Astrocyte (in vitro differentiated cells and primary cell): ENCODE data around the gene PTPRC. TPM values are rescaled to one million over a fixed set of nuclear protein-coding genes. Genes with fewer than 3 reads are reported as not detected.

Source experiments
- DNase-seq: peaks from one replicate; pipeline ENCODE4 v3.0.0-alpha.2; 2010; ENCODE audit warnings: low read depth
- FAIRE-seq: peaks from 2 replicates; lab custom pipeline; 2011; peaks lifted over from hg19 to GRCh38; lab: Jason Lieb, UNC
- H2AFZ ChIP-seq: 2 replicates; pipeline ENCODE4 v1.6.0; 2012; ENCODE audit warnings: low read depth, low read length, inconsistent platforms
- H3K27ac ChIP-seq: 2 replicates; pipeline ENCODE4 v1.5.1; 2011; ENCODE audit warnings: low read depth, low read length, inconsistent platforms
- H3K27me3 ChIP-seq: 2 replicates; pipeline ENCODE4 v1.6.0; 2011; ENCODE audit warnings: low read length, inconsistent platforms; ENCODE audit not compliant: insufficient read depth
- H3K36me3 ChIP-seq: 2 replicates; pipeline ENCODE4 v1.5.1; 2011; ENCODE audit warnings: low read length, inconsistent platforms; ENCODE audit not compliant: insufficient read depth
- H3K4me1 ChIP-seq: 2 replicates; pipeline ENCODE4 v1.5.1; 2011; ENCODE audit warnings: low read length, inconsistent platforms; ENCODE audit not compliant: insufficient read depth
- H3K4me2 ChIP-seq: 2 replicates; pipeline ENCODE4 v1.6.0; 2012; ENCODE audit warnings: low read length, inconsistent platforms
- H3K4me3 ChIP-seq: 2 replicates; pipeline ENCODE4 v1.5.1; 2011; ENCODE audit warnings: low read depth, mild to moderate bottlenecking, low read length, inconsistent platforms; ENCODE audit not compliant: insufficient read depth
- H3K79me2 ChIP-seq: 2 replicates; pipeline ENCODE4 v1.6.0; 2012; ENCODE audit warnings: mild to moderate bottlenecking, low read length, inconsistent platforms; ENCODE audit not compliant: insufficient read depth
- H3K9ac ChIP-seq: 2 replicates; pipeline ENCODE4 v1.6.0; 2012; ENCODE audit warnings: mild to moderate bottlenecking, low read length, inconsistent platforms
- H3K9me3 ChIP-seq: 2 replicates; pipeline ENCODE4 v1.5.1; 2012; ENCODE audit warnings: low read depth, mild to moderate bottlenecking, low read length, inconsistent platforms; ENCODE audit not compliant: insufficient read depth
- H4K20me1 ChIP-seq: 2 replicates; pipeline ENCODE4 v1.6.0; 2012; ENCODE audit warnings: low read length, inconsistent platforms; ENCODE audit not compliant: insufficient read depth
- H3K27ac Mint-ChIP-seq: one replicate; pipeline ENCODE4 v1.8.0; 2021; ENCODE audit warnings: mild to moderate bottlenecking, mixed read lengths; ENCODE audit not compliant: unreplicated experiment
- H3K27me3 Mint-ChIP-seq: one replicate; pipeline ENCODE4 v1.8.0; 2021; ENCODE audit warnings: low read depth, mixed read lengths; ENCODE audit not compliant: unreplicated experiment
- H3K36me3 Mint-ChIP-seq: one replicate; pipeline ENCODE4 v1.8.0; 2021; ENCODE audit warnings: low read depth, mixed read lengths; ENCODE audit not compliant: unreplicated experiment
- H3K4me1 Mint-ChIP-seq: one replicate; pipeline ENCODE4 v1.8.0; 2021; ENCODE audit warnings: low read depth, mixed read lengths; ENCODE audit not compliant: unreplicated experiment
- H3K4me3 Mint-ChIP-seq: one replicate; pipeline ENCODE4 v1.8.0; 2021; ENCODE audit warnings: mild to moderate bottlenecking, moderate library complexity, mixed read lengths; ENCODE audit not compliant: unreplicated experiment
- H3K9me3 Mint-ChIP-seq: one replicate; pipeline ENCODE4 v1.8.0; 2021; ENCODE audit warnings: mild to moderate bottlenecking, mixed read lengths; ENCODE audit not compliant: unreplicated experiment
- EZH2 ChIP-seq: IDR thresholded peaks from 2 replicates; pipeline ENCODE4 v1.6.1; 2012; ENCODE audit warnings: mild to moderate bottlenecking, low read length, inconsistent platforms; ENCODE audit not compliant: insufficient read depth
- total RNA-seq: library from RNA; stranded (reverse); gene quantifications from 2 replicates; pipeline ENCODE4 v1.2.1, GENCODE V29; 2021
- TF ChIP-seq, protein P1 (sequence below): IDR thresholded peaks from 2 replicates; pipeline ENCODE4 v1.5.1; 2011; ENCODE audit warnings: low read depth, mild to moderate bottlenecking, inconsistent platforms, low read length, moderate library complexity; ENCODE audit not compliant: insufficient read depth

Gene PTPRC
- total RNA-seq, 1 donor from 2014 or later: 0.20 TPM

DNA sequence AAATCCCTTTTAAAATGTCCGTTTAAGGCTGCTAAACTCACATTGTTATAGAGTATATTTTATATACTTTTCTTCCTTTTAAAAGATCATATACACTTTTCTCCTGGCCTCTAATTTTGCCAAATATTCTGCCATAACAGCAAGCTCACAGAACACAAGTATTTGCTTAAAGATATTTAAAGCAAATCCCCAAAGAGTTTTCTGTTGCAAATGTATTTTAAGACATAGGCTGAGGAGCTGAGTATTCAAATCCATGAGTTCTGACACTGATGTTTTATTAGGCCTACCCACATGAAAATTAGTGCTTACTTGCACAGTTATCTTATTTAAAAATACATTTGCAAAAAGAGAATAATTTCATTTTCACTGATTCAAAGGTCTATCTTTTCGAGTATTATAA lies 1.7 kb upstream of the PTPRC start:
- Mint-ChIP-seq H3K4me1 (no peaks in the 10 kb centered on the region), H3K9me3 (peaks cover 1% of the 10 kb centered on the region), H3K27me3 (no peaks in the 10 kb centered on the region), H3K27ac (no peak overlapping the region), H3K4me3 (no peak overlapping the region), H3K36me3 (no peaks in the 10 kb centered on the region)
- no peaks in the 10 kb centered on the region for H4K20me1 ChIP-seq
- H3K4me3 ChIP-seq: no peak overlapping the region
- no peaks in the 10 kb centered on the region for H3K79me2 ChIP-seq
- H3K27me3 ChIP-seq: no peaks in the 10 kb centered on the region
- H3K4me1 ChIP-seq: no peaks in the 10 kb centered on the region
- DNase-seq: no peak
- no peak for FAIRE-seq
- TF ChIP-seq, protein P1, sequence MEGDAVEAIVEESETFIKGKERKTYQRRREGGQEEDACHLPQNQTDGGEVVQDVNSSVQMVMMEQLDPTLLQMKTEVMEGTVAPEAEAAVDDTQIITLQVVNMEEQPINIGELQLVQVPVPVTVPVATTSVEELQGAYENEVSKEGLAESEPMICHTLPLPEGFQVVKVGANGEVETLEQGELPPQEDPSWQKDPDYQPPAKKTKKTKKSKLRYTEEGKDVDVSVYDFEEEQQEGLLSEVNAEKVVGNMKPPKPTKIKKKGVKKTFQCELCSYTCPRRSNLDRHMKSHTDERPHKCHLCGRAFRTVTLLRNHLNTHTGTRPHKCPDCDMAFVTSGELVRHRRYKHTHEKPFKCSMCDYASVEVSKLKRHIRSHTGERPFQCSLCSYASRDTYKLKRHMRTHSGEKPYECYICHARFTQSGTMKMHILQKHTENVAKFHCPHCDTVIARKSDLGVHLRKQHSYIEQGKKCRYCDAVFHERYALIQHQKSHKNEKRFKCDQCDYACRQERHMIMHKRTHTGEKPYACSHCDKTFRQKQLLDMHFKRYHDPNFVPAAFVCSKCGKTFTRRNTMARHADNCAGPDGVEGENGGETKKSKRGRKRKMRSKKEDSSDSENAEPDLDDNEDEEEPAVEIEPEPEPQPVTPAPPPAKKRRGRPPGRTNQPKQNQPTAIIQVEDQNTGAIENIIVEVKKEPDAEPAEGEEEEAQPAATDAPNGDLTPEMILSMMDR: no peak
- TF ChIP-seq EZH2: no peak
- H3K9ac ChIP-seq: no peak overlapping the region
- H3K4me2 ChIP-seq: no peak overlapping the region
- no peaks in the 10 kb centered on the region for H3K36me3 ChIP-seq
- no peak overlapping the region for H3K27ac ChIP-seq
- H2AFZ ChIP-seq: no peak overlapping the region
- H3K9me3 ChIP-seq: no peaks in the 10 kb centered on the region

- H3K4me1 ChIP-seq: no peaks in the 10 kb centered on the region
- no peak overlapping the region for H3K9ac ChIP-seq
- FAIRE-seq (no peak), DNase-seq (no peak)
- H3K9me3 Mint-ChIP-seq: peaks cover 1% of the 10 kb centered on the region
- no peak overlapping the region for H3K27ac Mint-ChIP-seq
- no peak overlapping the region for H3K4me3 ChIP-seq
- H3K36me3 ChIP-seq: no peaks in the 10 kb centered on the region
- no peak overlapping the region for H3K27ac ChIP-seq
- no peaks in the 10 kb centered on the region for H3K36me3 Mint-ChIP-seq
- H3K79me2 ChIP-seq: no peaks in the 10 kb centered on the region
- no peaks in the 10 kb centered on the region for H3K27me3 Mint-ChIP-seq
- H2AFZ ChIP-seq: no peak overlapping the region
- no peak overlapping the region for H3K4me3 Mint-ChIP-seq
- no peaks in the 10 kb centered on the region for H3K9me3 ChIP-seq
- no peaks in the 10 kb centered on the region for H3K27me3 ChIP-seq
- no peaks in the 10 kb centered on the region for H4K20me1 ChIP-seq
- no peak for TF ChIP-seq EZH2
- TF ChIP-seq, protein P1: no peak
- H3K4me1 Mint-ChIP-seq: no peaks in the 10 kb centered on the region
- no peak overlapping the region for H3K4me2 ChIP-seq
These were observed 863 bp upstream of the PTPRC start for GRCh38 chr1:198637916-198638437.

- no peak overlapping the region for H2AFZ ChIP-seq
- Mint-ChIP-seq H3K36me3 (no peaks in the 10 kb centered on the region), H3K27me3 (no peaks in the 10 kb centered on the region), H3K27ac (no peak overlapping the region), H3K4me3 (no peak overlapping the region), H3K9me3 (peaks cover 1% of the 10 kb centered on the region), H3K4me1 (no peaks in the 10 kb centered on the region)
- TF ChIP-seq, protein P1: no peak
- no peak for TF ChIP-seq EZH2
- no peaks in the 10 kb centered on the region for H3K27me3 ChIP-seq
- no peak overlapping the region for H3K27ac ChIP-seq
- H4K20me1 ChIP-seq: no peaks in the 10 kb centered on the region
- H3K9me3 ChIP-seq: no peaks in the 10 kb centered on the region
- no peak overlapping the region for H3K9ac ChIP-seq
- no peaks in the 10 kb centered on the region for H3K79me2 ChIP-seq
- H3K4me2 ChIP-seq: no peak overlapping the region
- FAIRE-seq (peak; percentile 60), DNase-seq (no peak)
- H3K4me3 ChIP-seq: no peak overlapping the region
- no peaks in the 10 kb centered on the region for H3K4me1 ChIP-seq
- no peaks in the 10 kb centered on the region for H3K36me3 ChIP-seq
These were observed 399 bp upstream of the PTPRC start for GRCh38 chr1:198638441-198638840.
